ENCODE results near the gene TSACC. TPM values are rescaled to one million over a fixed set of nuclear protein-coding genes. Genes with fewer than 3 reads are reported as not detected.

TSACC gene
- total and polyA plus RNA-seq, 9 of the 15 experiments (the other 6 are each of a cell fraction or from before 2014, with no cell fraction given) = 0.45 to 7.4 (median 2.6) TPM

GRCh38 chr1:156338180-156338976 is at the start of gene TSACC, which contains the start of gene CCT3 (continued):
- TF ChIP-seq PRDM10 (IDR thresholded peaks at IDR 0.05; ENCODE audit: partially characterized antibody) (no peak), CREB3 (tag; conservative IDR thresholded peaks at IDR 0.05; ENCODE audit: low read depth) (no peak), ZNF551 (CRISPR knock-in tag; IDR thresholded peaks at IDR 0.05) (no peak), RBM22 (IDR thresholded peaks at IDR 0.05; ENCODE audit: low read depth, low read length, poor library complexity, severe bottlenecking) (no peak), RREB1 (CRISPR knock-in tag; IDR thresholded peaks at IDR 0.05) (no peak), ZNF699 (CRISPR knock-in tag; IDR thresholded peaks at IDR 0.05; ENCODE audit: insufficient replicate concordance) (no peak), IRF9 (tag; IDR thresholded peaks at IDR 0.05) (no peak), ESRRA (IDR thresholded peaks at IDR 0.05; ENCODE audit: borderline replicate concordance, low read depth) (peak; percentile 36; the same call in 1 of the 2 replicates), SLC30A9 (CRISPR knock-in tag; IDR thresholded peaks at IDR 0.05) (no peak), ASH1L (IDR thresholded peaks at IDR 0.05; ENCODE audit: borderline replicate concordance, low read depth, partially characterized antibody) (peak; percentile 94), PML (IDR thresholded peaks at IDR 0.05; ENCODE audit: low read length) (peak; percentile 71), IRF2 (CRISPR knock-in tag; IDR thresholded peaks at IDR 0.05) (no peak), SRSF9 (IDR thresholded peaks at IDR 0.05; ENCODE audit: borderline replicate concordance, low read depth, low read length) (no peak)

All from K562 (cell line).